ENCODE results near the gene FAM222B.
"Not testable (repeated sequence)": the region's sequence is repeated elsewhere in the genome, so short reads cannot be mapped to it uniquely, and the experiment has no call there.

The FAM222B gene

GRCh38 chr17:28726226-28726626 is 116.4 kb downstream of the FAM222B start, which contains the start of gene TLCD1:
Gene TLCD1, minus strand, starts transcription at chr17:28726233. Its CDS starts 136 bp downstream, at chr17:28726097.
- no peak for DNase-seq

GRCh38 chr17:28725660-28726225 is 116.8 kb downstream of the FAM222B start:
- DNase-seq, result no peak

GRCh38 chr17:28725166-28725659 is 117.4 kb downstream of the FAM222B start:
- no peak for DNase-seq

GRCh38 chr17:28724500-28725165 is 118.0 kb downstream of the FAM222B start:
- no peak for DNase-seq

- not testable (repeated sequence) for DNase-seq
These were observed 118.6 kb downstream of the FAM222B start for GRCh38 chr17:28723836-28724499.

GRCh38 chr17:28723159-28723835 is 119.3 kb downstream of the FAM222B start:
- no peak for DNase-seq

GRCh38 chr17:28722417-28723158 is 120.0 kb downstream of the FAM222B start:
- DNase-seq, result no peak

- DNase-seq, result not testable (repeated sequence)
These were observed 121.6 kb downstream of the FAM222B start for GRCh38 chr17:28720997-28721329.

- DNase-seq, result no peak
These were observed 122.2 kb downstream of the FAM222B start for GRCh38 chr17:28720247-28720996.

GRCh38 chr17:28719021-28719433 is 123.6 kb downstream of the FAM222B start:
- no peak for DNase-seq

- DNase-seq, result no peak
These were observed 124.1 kb downstream of the FAM222B start for GRCh38 chr17:28718333-28719020.

GRCh38 chr17:28717578-28718332 is 124.8 kb downstream of the FAM222B start, which contains the start of gene RAB34:
Gene RAB34, minus strand, starts transcription at chr17:28717868. Its CDS starts 602 bp downstream, at chr17:28717266.
- no peak for DNase-seq

- DNase-seq, result no peak
These were observed 125.6 kb downstream of the FAM222B start for GRCh38 chr17:28716740-28717577.

- no peak for DNase-seq
These were observed 127.4 kb downstream of the FAM222B start for GRCh38 chr17:28715217-28715616.

GRCh38 chr17:28714281-28714680 is 128.3 kb downstream of the FAM222B start:
- DNase-seq, result no peak

GRCh38 chr17:28712705-28713415 is 129.7 kb downstream of the FAM222B start:
- DNase-seq, result no peak

GRCh38 chr17:28712032-28712704 is 130.4 kb downstream of the FAM222B start:
- no peak for DNase-seq

- DNase-seq, result no peak
These were observed 130.9 kb downstream of the FAM222B start, which contains the start of gene PROCA1 for GRCh38 chr17:28711723-28712031. Gene PROCA1, minus strand, starts transcription at chr17:28711888. Its CDS starts 228 bp downstream, at chr17:28711660.
